SU-DHL-6 (cell line): Measurements from ENCODE around the gene DLG4.

Source experiments
- H2AFZ ChIP-seq: fragments of 200-600 bp; sonication (generic); 2 replicates; pipeline ENCODE4 v1.6.1; 2014; ENCODE audit warnings: low read depth, mild to moderate bottlenecking, moderate library complexity, mixed read lengths, antibody characterized with exemption, low read length; ENCODE audit not compliant: severe bottlenecking
- H3F3A ChIP-seq: fragments of 200-600 bp; shearing (Covaris generic); 2 replicates; pipeline ENCODE4 v1.6.0; 2016; ENCODE audit warnings: antibody characterized with exemption, mild to moderate bottlenecking; ENCODE audit not compliant: insufficient read depth
- H3K27ac ChIP-seq: fragments of 200-600 bp; sonication (generic); 2 replicates; pipeline ENCODE4 v1.5.1; 2016; ENCODE audit warnings: low read depth, mild to moderate bottlenecking, low read length, moderate library complexity, mixed read lengths
- H3K27me3 ChIP-seq: fragments of 200-600 bp; sonication (generic), shearing (Covaris generic); 2 replicates; pipeline ENCODE4 v1.6.0; 2014; ENCODE audit warnings: mild to moderate bottlenecking, low read length
- H3K36me3 ChIP-seq: fragments of 200-600 bp; sonication (generic); 2 replicates; pipeline ENCODE4 v1.6.1; 2014; ENCODE audit warnings: mild to moderate bottlenecking, low read length, mixed read lengths
- H3K4me2 ChIP-seq: fragments of 300-600, 200-600 bp; shearing (Covaris generic), sonication (generic); 2 replicates; pipeline ENCODE4 v1.6.0; 2014; ENCODE audit warnings: low read length, low read depth, mild to moderate bottlenecking; ENCODE audit not compliant: poor library complexity, severe bottlenecking
- H3K4me3 ChIP-seq: fragments of 200-600 bp; sonication (generic); 2 replicates; pipeline ENCODE4 v1.5.1; 2014; ENCODE audit warnings: antibody characterized with exemption, low read length, mild to moderate bottlenecking, mixed read lengths; ENCODE audit not compliant: insufficient read depth, poor library complexity, severe bottlenecking
- H3K79me2 ChIP-seq: fragments of 200-600 bp; sonication (generic); 2 replicates; pipeline ENCODE4 v1.6.1; 2014; ENCODE audit warnings: mild to moderate bottlenecking, low read length, moderate library complexity; ENCODE audit not compliant: insufficient read depth
- H3K9ac ChIP-seq: fragments of 200-600 bp; sonication (generic); 2 replicates; pipeline ENCODE4 v1.7.0; 2014; ENCODE audit warnings: mild to moderate bottlenecking, low read length
- H3K9me2 ChIP-seq: fragments of 200-600 bp; sonication (generic); replicated peaks from 2 replicates; pipeline ENCODE4 v1.6.1; 2014; ENCODE audit warnings: low read length; ENCODE audit not compliant: insufficient read depth
- H3K9me3 ChIP-seq: fragments of 200-600 bp; sonication (generic); 2 replicates; pipeline ENCODE4 v1.6.1; 2014; ENCODE audit warnings: low read length, mixed read lengths; ENCODE audit not compliant: insufficient read depth
- H4K20me1 ChIP-seq: fragments of 200-600 bp; sonication (generic); 2 replicates; pipeline ENCODE4 v1.6.1; 2014; ENCODE audit warnings: low read depth, mild to moderate bottlenecking, antibody characterized with exemption, low read length, moderate library complexity, mixed read lengths
- CTCF ChIP-seq: fragments of 200-600 bp; sonication (generic); IDR thresholded peaks from one replicate; pipeline ENCODE4 v1.5.1; 2017; ENCODE audit warnings: antibody characterized with exemption, mild to moderate bottlenecking, low read length, moderate library complexity; ENCODE audit not compliant: insufficient read depth, poor library complexity, severe bottlenecking
- EZH2phosphoT487 ChIP-seq: fragments of 200-600 bp; sonication (generic), shearing (Covaris generic); conservative IDR thresholded peaks from 2 replicates; pipeline ENCODE4 v1.6.1; 2018; ENCODE audit warnings: mild to moderate bottlenecking, antibody characterized with exemption, low read length, moderate library complexity, mixed read lengths

Gene DLG4

DNA sequence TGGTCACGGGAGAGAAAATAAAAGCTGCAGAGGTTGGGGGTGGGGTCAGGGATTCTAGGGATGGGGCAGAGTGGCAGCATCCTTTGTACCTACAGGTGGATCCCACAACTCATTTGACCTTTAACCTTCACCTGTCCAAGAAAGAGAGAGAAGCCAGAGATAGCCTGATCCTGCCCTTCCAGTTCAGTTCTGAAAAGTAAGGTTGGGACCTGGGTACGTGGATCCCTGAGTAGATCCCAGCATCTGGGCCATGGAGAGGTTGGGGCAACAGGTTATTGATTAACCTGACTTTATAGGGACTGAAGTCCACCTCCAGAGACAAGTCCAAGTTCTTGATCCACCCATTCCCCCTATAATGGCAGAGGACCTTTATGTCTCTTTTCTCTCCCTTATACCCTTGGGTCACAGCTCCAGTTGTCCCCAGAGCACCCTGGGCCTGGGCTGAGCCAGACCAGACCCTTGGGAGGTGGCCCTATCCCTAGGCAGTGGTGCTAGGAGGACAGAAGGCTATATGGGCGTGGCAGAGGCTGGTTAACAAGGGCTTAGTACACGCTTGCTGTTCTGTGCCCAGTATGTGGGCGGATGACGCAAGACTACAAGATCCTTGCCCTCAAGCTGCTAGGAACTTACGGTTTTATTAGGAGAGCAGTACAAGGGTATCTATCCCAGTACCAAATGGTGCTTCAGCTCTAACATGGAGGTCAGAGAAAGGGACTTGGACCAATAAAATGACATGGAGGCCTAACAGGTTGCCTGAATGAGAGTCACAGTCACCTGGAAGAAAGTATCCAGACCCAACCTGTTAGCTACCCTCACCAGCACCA is 39.3 kb upstream of the DLG4 start:
- no peaks in the 10 kb centered on the region for H4K20me1 ChIP-seq

GRCh38 chr17:7256766-7257456 is 37.3 kb upstream of the DLG4 start:
- no peaks in the 10 kb centered on the region for H3K9me2 ChIP-seq
- TF ChIP-seq CTCF, result no peak
- no peak for TF ChIP-seq EZH2phosphoT487
- no peaks in the 10 kb centered on the region for H3K27me3 ChIP-seq

More for the DNA sequence above, 39.3 kb upstream of the DLG4 start:
- Histone ChIP-seq H3F3A (0 out of 2 replicates have a peak, but pooled peaks cover 3% of the 10 kb centered on the region), H3K9me2 (no peaks in the 10 kb centered on the region), H3K27ac (no peak overlapping the region), H3K4me2 (no peak overlapping the region), H3K9ac (no peak overlapping the region), H3K36me3 (peaks cover 8% of the 10 kb centered on the region; the same call in 1 of the 2 replicates), H3K27me3 (no peaks in the 10 kb centered on the region), H3K4me3 (no peak overlapping the region), H3K79me2 (0 out of 2 replicates have a peak, but pooled peaks cover 2% of the 10 kb centered on the region), H3K9me3 (no peaks in the 10 kb centered on the region), H2AFZ (no peak overlapping the region)
- TF ChIP-seq EZH2phosphoT487, result no peak
- TF ChIP-seq CTCF, result no peak

GRCh38 chr17:7254511-7254910 is 34.9 kb upstream of the DLG4 start:
- Histone ChIP-seq H3K27me3 (no peaks in the 10 kb centered on the region), H3K9ac (no peak overlapping the region), H2AFZ (no peak overlapping the region), H3K27ac (no peak overlapping the region), H4K20me1 (no peaks in the 10 kb centered on the region), H3K4me2 (no peak overlapping the region), H3F3A (0 out of 2 replicates have a peak, but pooled peaks cover 3% of the 10 kb centered on the region), H3K9me3 (no peaks in the 10 kb centered on the region), H3K9me2 (no peaks in the 10 kb centered on the region), H3K4me3 (no peak overlapping the region), H3K79me2 (peaks cover 31% of the 10 kb centered on the region), H3K36me3 (peaks cover 8% of the 10 kb centered on the region; the same call in 1 of the 2 replicates)
- TF ChIP-seq EZH2phosphoT487 (no peak), CTCF (no peak)

More at GRCh38 chr17:7256766-7257456, 37.3 kb upstream of the DLG4 start:
- Histone ChIP-seq H2AFZ (no peak overlapping the region), H3K9ac (no peak overlapping the region), H3K4me3 (no peak overlapping the region), H3K36me3 (peaks cover 8% of the 10 kb centered on the region; the same call in 1 of the 2 replicates), H3K9me3 (no peaks in the 10 kb centered on the region), H3F3A (0 out of 2 replicates have a peak, but pooled peaks cover 3% of the 10 kb centered on the region), H3K4me2 (no peak overlapping the region), H3K79me2 (peaks cover 12% of the 10 kb centered on the region), H3K27ac (no peak overlapping the region), H4K20me1 (no peaks in the 10 kb centered on the region)
